Measurements from ENCODE around the gene SECISBP2.

The SECISBP2 gene

DNA sequence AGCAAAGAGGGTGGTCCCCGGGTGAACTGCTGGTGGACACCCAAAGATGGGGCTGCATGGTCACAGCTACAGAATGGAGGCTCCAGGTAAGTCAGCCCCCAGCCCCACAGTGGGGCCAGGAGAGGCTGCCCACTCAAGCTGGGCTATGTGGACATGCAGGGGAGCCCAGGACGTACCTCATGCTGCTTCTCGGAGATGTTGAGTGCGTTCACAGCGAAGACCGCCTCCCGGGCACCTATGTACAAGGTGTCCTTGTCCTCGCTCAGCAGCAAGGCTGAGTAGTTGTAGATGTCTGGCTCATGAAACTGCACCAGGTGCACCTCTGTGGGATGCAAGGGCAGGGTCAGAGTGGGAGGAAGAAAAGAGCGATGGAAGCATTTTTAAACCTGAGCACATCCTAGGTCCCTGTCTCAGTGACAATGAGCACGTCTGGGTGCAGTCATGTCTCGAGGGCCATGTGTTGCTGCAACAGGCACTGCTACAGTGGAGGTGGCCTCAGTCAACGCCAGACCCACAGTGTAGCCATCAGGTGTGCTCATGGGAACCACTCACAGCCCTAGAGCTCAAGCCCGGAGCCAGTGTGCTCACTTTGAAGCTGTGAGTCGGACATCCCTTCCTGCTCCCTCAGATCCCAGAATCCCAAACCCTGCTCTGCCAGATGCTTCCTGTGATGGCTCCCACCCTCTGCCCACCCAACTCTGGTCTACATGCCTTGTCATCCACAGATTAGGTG is 84.6 kb downstream of the SECISBP2 start:
- DNase-seq (ENCODE audit: insufficient read length) (no peak), FAIRE-seq (no peak)
- 0 out of 2 replicates have a peak, but pooled peaks have one; percentile 36 for TF ChIP-seq POLR2AphosphoS5 (IDR thresholded peaks at IDR 0.05; ENCODE audit: low read depth, low read length)
- no peak for TF ChIP-seq TAF1 (IDR thresholded peaks at IDR 0.05; ENCODE audit: borderline replicate concordance, low read depth, low read length)

DNA sequence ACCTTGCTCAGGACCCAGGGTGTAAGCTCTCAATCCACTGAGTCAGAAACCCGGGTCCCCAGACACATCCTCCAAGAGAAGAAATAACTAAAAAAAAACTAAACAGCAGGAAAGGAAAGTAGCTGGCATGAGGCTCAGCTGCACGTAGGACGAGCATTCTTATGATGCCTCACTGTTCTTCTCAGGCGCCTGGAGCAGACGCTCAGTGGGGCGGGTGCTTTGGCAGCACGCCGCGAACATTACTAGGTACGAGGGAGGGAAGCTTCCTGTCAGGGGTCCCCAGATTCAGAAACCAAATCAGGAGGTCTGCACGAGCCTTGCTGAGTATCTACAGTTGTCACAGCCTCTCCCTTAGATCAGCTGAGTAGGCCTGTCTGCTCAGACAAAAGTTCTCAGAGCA is 85.8 kb downstream of the SECISBP2 start:
- FAIRE-seq (peak; percentile 5), DNase-seq (ENCODE audit: insufficient read length) (no peak)
- no peak for TF ChIP-seq POLR2AphosphoS5 (IDR thresholded peaks at IDR 0.05; ENCODE audit: low read depth, low read length)
- TF ChIP-seq POLR2A (IDR thresholded peaks at IDR 0.05; ENCODE audit: low read depth, low read length) = no peak
- TF ChIP-seq TAF1 (IDR thresholded peaks at IDR 0.05; ENCODE audit: borderline replicate concordance, low read depth, low read length) = no peak

DNA sequence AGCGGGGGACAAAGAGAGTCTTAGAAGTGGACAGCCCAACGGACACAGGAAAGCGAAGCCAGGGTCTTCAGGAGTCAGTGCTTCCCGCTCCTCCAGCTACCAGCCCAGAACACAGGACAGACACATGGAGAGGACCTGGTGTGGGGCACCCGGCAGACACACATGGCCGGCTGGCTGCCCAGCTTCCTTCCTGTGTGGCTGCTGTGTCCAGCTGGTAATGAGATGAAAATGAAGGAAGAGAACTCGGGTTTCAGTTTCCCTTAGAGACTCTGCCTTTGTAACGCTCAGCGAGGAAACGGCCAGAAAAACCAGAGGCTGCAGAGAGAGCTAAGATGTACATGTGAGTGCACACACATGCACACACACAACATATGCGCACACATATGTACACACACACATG is 87.5 kb downstream of the SECISBP2 start:
- no peak for TF ChIP-seq TAF1 (IDR thresholded peaks at IDR 0.05; ENCODE audit: borderline replicate concordance, low read depth, low read length)
- TF ChIP-seq POLR2A (IDR thresholded peaks at IDR 0.05; ENCODE audit: low read depth, low read length) = no peak
- TF ChIP-seq POLR2AphosphoS5 (IDR thresholded peaks at IDR 0.05; ENCODE audit: low read depth, low read length) = no peak; the same call in 1 of the 2 replicates
- FAIRE-seq (no peak), DNase-seq (ENCODE audit: insufficient read length) (peak; percentile 63)

DNA sequence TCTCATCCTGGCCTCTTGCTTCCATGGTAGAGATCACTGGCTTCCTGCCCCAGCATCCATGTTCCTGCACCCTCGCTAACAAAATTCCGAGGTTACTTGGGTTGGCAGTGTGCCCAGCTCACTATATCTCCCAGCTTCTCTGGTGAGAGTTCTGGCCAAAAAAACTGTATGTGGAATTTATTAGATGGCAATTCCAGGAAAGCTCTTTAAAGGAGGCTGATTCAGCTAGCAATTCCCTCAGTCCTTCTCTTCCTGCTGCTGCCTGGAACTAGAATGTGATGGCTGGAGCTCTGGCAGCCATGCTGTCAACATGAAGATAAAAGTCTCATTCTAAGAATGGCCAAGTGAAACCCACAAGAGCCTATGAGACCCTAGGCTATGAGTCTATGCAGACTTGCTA is 88.8 kb downstream of the SECISBP2 start:
- FAIRE-seq = peak; percentile 30

DNA sequence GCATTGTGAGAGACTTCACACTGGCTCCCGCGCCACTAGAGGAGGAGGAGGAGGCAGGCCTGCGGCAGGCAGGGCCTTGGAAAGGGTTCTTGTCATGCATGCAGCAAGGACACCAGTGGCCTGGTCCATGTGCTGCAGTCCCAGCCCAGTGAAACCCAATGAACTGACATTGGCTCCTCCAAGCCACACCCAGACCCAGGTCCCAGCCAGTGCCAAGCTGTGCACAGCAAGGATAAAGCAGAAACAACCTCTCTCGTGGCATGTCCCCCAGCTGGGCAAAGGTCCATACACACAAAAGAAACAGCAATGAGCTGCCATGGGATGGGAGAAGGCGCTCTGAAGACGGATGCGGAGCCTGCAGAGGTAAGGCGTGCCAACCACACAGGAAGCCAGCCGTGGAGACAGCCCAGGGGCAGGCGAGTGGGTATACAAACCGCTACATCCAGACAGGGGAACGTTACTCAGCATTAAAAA is 90.4 kb downstream of the SECISBP2 start:
- DNase-seq (ENCODE audit: insufficient read length) (no peak), FAIRE-seq (no peak)
- no peak for TF ChIP-seq POLR2AphosphoS5 (IDR thresholded peaks at IDR 0.05; ENCODE audit: low read depth, low read length)
- TF ChIP-seq TAF1 (IDR thresholded peaks at IDR 0.05; ENCODE audit: borderline replicate concordance, low read depth, low read length) = no peak
- no peak for TF ChIP-seq POLR2A (IDR thresholded peaks at IDR 0.05; ENCODE audit: low read depth, low read length)

More for the DNA sequence above, 88.8 kb downstream of the SECISBP2 start:
- DNase-seq (ENCODE audit: insufficient read length) = no peak
- TF ChIP-seq TAF1 (IDR thresholded peaks at IDR 0.05; ENCODE audit: borderline replicate concordance, low read depth, low read length) = no peak
- no peak for TF ChIP-seq POLR2A (IDR thresholded peaks at IDR 0.05; ENCODE audit: low read depth, low read length)
- no peak for TF ChIP-seq POLR2AphosphoS5 (IDR thresholded peaks at IDR 0.05; ENCODE audit: low read depth, low read length)
